ENCODE results near the gene CCT6B.
A peak's percentile ranks its signal among the peaks of the same experiment; 100 is the strongest.
"Not testable (repeated sequence)": the region's sequence is repeated elsewhere in the genome, so short reads cannot be mapped to it uniquely, and the experiment has no call there.

CCT6B gene, protein sequence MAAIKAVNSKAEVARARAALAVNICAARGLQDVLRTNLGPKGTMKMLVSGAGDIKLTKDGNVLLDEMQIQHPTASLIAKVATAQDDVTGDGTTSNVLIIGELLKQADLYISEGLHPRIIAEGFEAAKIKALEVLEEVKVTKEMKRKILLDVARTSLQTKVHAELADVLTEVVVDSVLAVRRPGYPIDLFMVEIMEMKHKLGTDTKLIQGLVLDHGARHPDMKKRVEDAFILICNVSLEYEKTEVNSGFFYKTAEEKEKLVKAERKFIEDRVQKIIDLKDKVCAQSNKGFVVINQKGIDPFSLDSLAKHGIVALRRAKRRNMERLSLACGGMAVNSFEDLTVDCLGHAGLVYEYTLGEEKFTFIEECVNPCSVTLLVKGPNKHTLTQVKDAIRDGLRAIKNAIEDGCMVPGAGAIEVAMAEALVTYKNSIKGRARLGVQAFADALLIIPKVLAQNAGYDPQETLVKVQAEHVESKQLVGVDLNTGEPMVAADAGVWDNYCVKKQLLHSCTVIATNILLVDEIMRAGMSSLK

DNA sequence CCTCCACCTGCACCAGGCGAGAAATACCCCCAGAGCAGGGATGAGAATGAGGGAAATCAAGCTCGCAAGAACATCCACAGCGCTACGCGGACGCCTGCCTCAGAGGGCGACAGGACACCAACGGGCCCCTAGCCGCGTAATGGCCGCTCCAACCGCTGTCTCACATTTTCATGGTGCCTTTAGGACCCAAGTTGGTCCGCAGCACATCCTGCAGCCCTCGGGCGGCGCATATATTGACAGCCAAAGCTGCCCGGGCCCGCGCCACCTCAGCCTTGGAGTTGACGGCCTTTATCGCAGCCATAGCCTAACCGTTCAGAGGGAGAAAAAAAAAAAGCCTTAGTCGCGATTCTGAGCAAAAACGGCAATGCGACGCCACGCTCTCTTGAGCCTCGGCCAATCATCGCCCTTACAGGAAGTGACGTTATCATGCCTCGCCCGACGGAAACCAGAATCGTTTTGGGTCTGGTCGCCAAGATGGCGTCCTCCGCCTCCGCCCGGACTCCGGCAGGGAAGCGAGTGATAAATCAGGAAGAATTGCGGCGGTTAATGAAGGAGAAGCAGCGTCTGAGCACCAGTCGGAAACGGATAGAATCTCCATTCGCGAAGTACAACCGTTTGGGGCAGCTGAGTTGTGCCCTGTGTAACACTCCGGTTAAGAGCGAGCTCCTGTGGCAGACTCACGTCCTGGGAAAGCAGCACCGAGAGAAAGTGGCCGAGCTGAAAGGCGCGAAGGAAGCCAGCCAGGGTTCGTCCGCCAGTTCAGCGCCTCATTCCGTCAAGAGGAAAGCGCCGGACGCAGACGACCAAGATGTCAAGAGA is at the start of gene CCT6B, which contains the start of gene ZNF830:
CCT6B (minus strand) TSS at position 368 of the 819 bp plus-strand sequence; CDS start at position 301, 67 bp downstream.
ZNF830 (plus strand) TSS at position 448 of the 819 bp plus-strand sequence; CDS start at position 475, 27 bp downstream.
- DNase-seq (ENCODE audit: low read depth in 2 of 2), result peak; percentile 83 to 91

GRCh38 chr17:35010093-35010492 is 48.8 kb upstream of the CCT6B start:
- no peak for DNase-seq (ENCODE audit: low read depth in 2 of 2)

DNA sequence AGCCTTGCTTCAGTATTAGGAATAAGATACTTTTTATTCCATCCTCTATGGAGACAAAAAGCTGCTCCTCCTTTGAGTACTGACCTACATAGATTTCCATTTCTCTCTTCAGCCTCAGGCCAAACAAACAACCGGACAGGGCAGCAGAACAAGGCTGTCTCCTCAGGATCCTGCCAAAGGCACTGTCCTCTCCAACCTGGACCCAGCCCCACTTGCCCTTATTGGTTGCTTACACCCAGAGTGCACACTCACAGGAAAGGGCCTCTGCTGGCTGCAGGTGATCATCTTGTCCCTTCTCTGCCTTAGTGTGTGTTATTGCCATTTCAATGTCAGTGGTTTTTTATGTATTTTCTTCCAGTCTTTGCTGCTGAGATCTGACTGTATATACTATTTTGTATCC is 45.7 kb upstream of the CCT6B start:
- no peak for DNase-seq (ENCODE audit: low read depth in 2 of 2)

GRCh38 chr17:35006345-35006744 is 45.1 kb upstream of the CCT6B start:
- no peak for DNase-seq (ENCODE audit: low read depth in 2 of 2)

- DNase-seq (ENCODE audit: low read depth in 2 of 2), result no peak
Observed at GRCh38 chr17:35003778-35004177, 42.5 kb upstream of the CCT6B start.

GRCh38 chr17:35002876-35003551 is 41.8 kb upstream of the CCT6B start:
- no peak for DNase-seq (ENCODE audit: low read depth in 2 of 2)

DNA sequence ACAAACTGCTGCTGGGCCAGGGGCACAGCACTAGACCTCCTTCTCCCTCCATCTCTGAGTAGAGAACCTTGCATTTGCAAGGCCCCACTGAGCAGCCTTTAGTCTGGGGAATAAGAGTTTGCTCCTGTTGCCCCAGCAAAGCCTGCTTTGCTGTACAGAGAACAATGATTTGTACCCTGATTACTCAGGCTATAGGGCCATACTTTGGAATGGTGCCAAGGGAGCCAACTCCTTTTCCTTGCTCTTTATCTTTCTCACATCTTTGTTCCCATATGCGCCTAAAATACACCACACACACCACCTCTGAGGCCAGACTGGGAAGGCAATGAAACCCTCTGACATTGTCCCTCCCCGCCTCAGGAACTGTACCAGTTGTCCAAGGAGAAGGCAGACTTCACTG is 40.3 kb upstream of the CCT6B start:
- no peak for DNase-seq (ENCODE audit: low read depth in 2 of 2)

DNA sequence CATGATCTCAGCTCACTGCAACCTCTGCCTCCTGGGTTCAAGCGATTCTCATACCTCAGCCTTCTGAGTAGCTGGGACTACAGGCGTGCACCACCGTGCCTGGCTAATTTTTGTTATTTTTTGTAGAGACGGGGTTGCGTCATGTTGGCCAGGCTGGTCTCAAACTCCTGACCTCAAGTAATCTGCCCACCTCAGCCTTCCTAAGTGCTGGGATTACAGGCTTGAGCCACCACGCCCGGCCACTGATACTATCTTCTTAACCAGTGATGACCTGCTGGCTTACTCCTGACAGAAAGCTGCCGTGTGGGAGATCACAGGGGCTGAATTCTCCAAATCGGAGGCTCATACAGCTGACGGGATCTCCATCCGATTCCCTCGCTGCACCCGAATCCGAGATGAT is 39.7 kb upstream of the CCT6B start:
- not testable (repeated sequence) for DNase-seq (ENCODE audit: low read depth in 2 of 2)

GRCh38 chr17:34999456-34999855 is 38.2 kb upstream of the CCT6B start:
- DNase-seq (ENCODE audit: low read depth in 2 of 2), result no peak

GRCh38 chr17:34998205-34998604 is 36.9 kb upstream of the CCT6B start:
- peak; percentile 58 to 68 for DNase-seq (ENCODE audit: low read depth in 2 of 2)

DNA sequence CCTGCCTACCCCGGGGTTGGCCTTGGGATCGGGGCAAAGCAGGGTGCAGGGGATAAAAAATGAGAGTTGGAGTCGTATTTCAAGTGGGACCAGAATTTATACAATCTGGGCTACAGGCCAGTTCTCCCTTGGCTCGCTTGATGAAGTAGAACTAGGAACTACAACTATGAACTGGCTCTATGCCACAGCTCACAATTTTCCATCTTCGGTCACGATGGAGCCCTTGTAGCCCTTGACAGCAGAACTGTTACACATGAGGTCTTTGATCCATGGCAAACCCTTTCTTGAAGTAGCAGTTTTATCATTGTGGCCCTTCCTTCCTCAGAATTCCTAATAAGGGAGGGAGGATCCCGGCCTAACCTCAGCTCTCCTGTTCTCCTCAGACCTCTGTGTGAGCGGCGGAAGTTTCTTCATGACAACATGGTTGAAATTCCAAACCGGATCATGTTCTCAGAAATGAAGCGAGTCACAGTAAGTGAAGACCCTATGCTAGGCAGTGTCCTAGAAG is 36.1 kb upstream of the CCT6B start:
- no peak for DNase-seq (ENCODE audit: low read depth in 2 of 2)

DNA sequence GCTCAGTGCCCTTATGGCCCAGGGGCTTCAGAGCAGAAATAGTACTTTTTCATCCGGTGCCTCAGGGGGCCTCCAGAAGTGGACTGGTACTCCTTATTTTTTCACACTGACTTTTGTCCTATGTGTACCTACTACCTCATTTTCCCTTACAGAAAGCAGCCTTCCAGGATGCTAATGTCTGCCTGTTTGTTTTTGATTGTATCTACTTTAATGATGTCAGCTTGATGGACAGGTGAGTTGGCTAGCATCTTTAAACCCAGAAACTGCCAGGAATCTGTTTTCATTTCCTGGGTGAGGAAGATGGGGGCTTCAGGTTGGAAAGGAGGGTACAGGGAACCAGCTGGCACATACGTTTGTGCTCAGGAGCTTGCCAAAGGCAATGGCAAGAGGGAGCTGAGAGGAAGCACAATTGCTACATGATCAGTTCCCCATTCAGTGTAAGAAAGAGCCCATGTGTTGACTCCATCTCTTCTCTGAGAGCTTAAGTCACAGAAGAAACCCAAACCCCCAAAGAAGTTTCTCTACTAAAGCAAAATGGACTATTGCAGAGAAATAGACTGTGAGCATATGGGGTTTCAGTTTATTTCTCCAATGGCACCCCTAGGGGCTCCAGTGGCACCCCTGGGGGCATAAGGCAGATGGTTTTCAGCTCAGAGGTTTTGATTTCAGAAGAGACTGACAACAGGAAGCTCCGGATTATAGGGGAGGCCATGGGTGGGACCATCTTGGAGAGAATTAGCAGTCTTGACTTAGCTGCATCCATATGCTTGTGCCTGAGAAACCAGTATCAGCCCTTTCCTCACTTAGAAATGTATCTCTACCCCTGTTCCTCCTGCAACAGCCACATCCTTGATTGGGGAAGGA is 35.4 kb upstream of the CCT6B start:
- no peak for DNase-seq (ENCODE audit: low read depth in 2 of 2)

DNA sequence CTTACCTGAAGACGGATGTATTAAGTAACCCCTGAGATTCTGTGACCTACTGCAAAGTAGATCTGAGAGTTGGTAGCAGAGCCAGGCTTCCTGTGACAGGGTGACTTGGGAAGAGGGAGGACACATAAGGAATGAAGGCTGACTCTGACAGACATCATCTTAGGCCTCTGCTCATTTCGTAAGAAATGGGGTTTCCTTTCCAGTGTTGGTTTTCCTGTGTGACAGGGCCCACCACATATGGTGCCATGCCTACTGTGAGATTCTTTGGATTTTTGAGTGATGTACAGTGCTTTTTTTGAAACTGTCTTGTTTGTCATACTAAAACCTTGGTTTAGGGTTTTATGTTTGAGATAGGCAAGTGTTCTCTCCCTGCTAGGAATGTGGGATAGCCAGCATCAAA is 31.8 kb upstream of the CCT6B start:
- DNase-seq (ENCODE audit: low read depth in 2 of 2), result no peak

DNA sequence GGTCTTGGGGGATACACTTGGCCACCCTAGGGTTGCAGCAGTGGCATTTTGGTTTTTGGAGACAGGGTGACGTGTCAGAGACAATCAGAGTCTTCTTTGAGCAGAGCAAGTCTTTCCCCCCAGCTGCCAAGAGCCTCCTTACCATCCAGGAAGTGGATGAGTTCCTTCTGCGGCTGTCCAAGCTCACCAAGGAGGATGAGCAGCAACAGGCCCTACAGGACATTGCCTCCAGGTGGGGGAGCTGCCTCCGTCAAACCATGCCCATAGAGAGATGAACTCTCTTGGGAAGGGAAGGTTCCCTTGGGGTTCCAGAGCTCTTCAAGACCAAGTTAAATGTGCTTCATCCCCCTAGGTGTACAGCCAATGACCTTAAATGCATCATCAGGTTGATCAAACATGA is 30.3 kb upstream of the CCT6B start:
- DNase-seq (ENCODE audit: low read depth in 2 of 2), result no peak

GRCh38 chr17:34990921-34991365 is 29.7 kb upstream of the CCT6B start:
- DNase-seq (ENCODE audit: low read depth in 2 of 2), result no peak

DNA sequence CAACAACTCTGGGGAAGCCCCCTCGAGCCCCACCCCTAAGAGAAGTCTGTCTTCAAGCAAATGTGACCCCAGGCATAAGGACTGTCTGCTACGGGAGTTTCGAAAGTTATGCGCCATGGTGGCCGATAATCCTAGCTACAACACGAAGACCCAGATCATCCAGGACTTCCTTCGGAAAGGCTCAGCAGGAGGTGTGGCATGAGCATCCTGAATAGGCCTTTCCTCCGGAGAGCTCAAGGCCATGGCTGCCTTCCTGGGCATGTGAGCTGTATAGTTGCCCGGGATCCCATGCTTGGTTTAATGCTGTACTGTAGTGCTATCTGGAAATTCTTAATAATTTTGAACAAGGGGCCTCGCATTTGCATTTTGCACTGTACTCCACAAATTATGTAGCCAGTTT is 28.2 kb upstream of the CCT6B start:
- DNase-seq (ENCODE audit: low read depth in 2 of 2), result no peak

DNA sequence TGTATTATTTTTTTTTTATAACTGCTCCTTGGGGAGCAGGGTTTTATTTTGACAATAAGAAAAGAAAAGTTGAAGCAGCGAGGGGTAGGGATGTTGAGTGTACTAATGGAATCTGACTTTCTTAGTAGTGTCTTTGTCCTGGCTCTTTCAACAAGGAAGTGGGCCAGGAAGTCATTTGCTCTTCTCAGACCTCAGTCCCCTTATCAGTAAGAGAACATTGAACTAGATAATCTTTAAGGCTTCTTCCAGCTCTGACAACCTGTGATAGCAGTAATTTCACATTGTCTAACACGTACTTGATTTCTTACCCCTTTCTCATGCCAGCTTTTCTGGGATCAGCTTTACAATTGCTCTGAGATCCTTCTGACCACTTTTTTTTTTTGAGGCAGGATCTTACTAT is 27.4 kb upstream of the CCT6B start:
- no peak for DNase-seq (ENCODE audit: low read depth in 2 of 2)

GRCh38 chr17:34987232-34987631 is 26.0 kb upstream of the CCT6B start:
- no peak for DNase-seq (ENCODE audit: low read depth in 2 of 2)

GRCh38 chr17:34981538-34982241 is 20.4 kb upstream of the CCT6B start:
- DNase-seq (ENCODE audit: low read depth in 2 of 2), result no peak

All from stimulated activated CD8-positive, alpha-beta memory T cell treated with anti-CD3 and anti-CD28 coated beads, Interleukin-7, amount 100 ng/mL, for 4 hours (primary cell).